Stimulated activated CD8-positive, alpha-beta memory T cell treated with anti-CD3 and anti-CD28 coated beads, Interleukin-7, amount 100 ng/mL, for 1 hour (primary cell): ENCODE results near the gene GALNT11.
A peak's percentile ranks its signal among the peaks of the same experiment; 100 is the strongest.
"Not testable (repeated sequence)": the region's sequence is repeated elsewhere in the genome, so short reads cannot be mapped to it uniquely, and the experiment has no call there.

Source experiments
- DNase-seq, 2 donors: peaks; one replicate each; pipeline ENCODE4 v3.0.0-alpha.2; 2020; ENCODE audit warnings: low read depth in 2 of 2

GALNT11 gene

GRCh38 chr7:152025077-152025936 is at the start of gene GALNT11:
TSS of gene GALNT11 (plus strand) at chr7:152025674. CDS start at chr7:152094228, 68,554 bp downstream.
- peak; percentile 69 to 70 for DNase-seq

DNA sequence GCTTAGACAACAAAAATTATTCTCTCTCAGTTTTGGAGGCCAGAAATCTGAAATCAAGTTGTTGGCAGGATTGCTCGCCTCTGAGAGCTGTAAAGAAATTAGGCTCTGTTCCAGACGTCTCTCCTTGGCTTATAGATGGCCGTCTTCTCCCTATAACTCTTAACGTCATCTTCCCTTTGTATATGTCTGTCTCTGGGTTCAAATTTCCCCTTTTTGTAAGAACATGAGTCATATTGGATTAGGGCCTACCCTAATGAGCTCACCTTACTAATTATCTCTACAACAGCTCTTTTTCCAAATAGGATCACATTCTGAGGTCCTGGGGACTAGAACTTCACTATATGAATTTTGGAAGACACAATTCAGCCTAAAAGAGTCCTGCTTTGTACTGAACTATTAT is 46.9 kb upstream of the GALNT11 start:
- DNase-seq: no peak

DNA sequence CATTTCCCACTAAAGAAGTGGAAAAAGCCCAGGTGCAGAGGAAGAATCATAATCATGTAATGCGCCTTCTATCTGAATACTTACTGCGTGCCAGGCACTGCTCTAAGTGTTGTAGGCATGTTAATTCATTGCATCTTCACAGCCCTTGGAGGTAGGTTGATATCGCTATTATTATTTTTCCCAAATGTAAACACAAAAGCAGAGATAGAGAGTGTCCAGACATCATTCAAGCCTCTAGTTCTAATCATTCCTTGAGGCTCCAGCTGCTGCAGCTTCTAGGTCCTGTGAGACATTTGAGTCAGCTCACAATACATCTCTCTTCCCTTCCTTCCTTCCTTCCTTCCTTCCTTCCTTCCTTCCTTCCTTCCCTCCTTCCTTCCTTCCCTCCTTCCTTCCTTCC is 44.3 kb upstream of the GALNT11 start:
- DNase-seq: no peak

- DNase-seq: no peak
These were observed 42.7 kb upstream of the GALNT11 start for GRCh38 chr7:151982806-151983205.

- no peak for DNase-seq
These were observed 40.9 kb upstream of the GALNT11 start for GRCh38 chr7:151984612-151985011.

GRCh38 chr7:151987748-151988529 is 37.5 kb upstream of the GALNT11 start:
- no peak for DNase-seq

DNA sequence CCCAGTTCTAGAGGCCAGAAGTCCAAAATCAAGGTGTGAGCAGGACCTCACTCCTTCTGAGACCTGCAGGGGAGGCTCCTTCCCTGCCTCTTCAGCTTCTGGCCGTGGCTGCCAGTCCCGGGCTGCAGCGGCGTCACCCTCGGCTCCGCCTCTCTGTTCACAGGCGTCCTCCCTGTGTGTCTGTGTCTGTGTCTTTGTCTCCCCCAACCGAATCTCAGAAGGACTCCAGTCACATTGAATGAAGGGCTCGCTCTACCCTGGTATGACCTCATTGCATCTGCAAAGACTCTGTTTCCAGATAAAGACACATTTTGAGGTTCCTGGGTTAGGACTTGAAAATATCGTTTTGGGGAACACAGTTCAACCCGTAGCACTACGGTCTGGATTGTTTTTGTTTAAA is 33.1 kb upstream of the GALNT11 start:
- DNase-seq: peak; percentile 8 to 12

DNA sequence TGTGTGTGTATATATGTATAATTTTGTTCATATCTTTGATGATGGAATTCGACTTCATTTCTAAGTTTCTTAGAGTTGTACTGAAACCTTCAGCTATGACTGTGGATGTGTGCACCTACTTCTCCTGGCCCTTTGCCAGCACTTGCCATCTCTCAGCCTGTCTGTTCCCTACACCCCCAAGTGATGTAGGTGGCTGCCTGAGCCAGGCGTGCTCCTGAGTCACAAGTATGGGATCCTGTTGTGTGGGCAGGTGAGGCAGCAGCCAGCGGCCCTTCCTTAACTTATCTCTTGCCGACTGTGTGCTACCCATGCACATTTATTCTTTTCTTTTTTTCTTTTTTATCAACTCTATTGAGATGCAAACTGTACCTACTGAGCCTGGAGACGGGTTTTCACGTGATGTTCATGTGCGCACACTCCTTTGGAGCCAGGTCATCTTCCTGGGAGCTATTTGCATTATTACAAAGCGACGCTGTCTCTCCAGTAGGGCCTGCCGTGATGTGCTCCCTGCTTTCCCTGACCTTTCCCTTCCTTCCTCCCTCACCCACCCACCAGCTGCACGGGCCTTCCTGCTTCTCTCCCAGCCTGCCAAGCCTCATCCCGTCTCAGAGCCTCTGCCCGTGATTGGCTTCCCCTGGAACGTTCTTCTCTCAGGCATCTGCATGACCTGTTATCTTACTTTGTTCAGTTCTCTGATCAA is 31.3 kb upstream of the GALNT11 start:
- no peak for DNase-seq

DNA sequence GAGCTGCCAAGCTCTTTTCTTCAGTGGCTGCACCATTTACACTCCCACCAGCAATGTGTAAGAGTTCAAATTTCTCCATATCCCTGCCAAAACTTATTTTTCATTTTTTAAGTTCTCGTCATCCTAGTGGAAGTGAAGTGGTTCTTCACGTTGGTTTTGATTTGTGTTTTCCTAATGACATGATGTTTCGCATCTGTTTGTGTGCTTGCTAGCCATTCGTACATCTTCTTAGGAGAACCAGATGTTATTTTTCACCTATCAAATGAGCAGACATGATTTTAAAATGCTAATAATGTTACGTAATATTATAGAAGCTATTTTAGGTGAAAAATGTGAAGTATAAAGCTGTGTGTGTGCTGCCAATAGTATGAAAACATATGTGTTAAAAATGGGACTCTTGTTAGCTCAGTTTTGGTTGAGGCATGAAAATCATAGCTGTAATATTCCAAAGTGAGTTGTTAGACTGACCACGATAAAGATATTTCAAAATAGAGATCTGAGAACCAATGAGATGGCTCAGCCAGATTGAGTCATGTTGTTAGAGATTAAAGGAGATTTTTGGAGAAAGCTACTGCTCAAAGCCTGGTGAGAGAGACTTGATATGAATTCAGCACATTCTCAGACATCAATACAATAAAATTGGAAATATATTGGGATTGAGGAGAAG is 25.9 kb upstream of the GALNT11 start:
- DNase-seq: no peak

DNA sequence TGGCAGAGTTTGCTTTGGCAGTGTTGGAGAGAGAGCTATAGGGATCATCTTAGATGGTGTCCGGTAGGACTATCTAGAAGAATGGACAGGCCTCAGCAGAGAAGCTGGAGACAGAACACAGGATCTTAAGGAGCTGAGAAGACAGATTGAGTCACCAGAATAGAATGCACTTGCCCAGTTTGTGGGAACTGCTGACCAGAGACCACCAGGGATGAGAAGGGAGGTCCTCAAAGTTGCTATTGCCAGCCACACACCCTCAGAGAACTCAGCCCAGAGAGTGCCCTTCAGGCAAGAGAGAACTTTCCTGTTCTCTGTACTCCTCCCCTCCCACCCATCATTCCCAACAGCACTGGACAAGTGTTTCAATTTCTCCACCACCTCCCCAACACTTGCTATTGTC is 25.3 kb upstream of the GALNT11 start:
- no peak for DNase-seq

DNA sequence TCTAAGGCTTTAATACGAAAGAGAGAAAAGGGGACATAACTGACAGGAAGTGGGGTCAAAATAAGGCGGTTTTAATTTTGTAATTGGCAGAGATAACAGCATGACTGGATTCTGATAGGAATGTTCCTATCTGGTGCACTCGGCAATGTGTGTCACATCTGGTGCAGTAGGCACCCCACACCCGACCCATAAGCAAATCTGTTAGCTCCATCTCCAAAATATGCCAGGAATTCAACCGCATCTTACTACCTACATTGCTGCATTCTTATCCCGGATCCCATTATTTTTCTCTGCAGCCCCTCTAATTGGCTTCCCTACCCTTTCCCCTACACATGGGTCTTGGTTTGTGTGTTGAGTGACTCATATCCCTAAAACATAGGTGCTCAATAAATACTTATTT is 19.1 kb upstream of the GALNT11 start:
- no peak for DNase-seq

GRCh38 chr7:152011860-152012259 is 13.6 kb upstream of the GALNT11 start:
- no peak for DNase-seq

GRCh38 chr7:152013230-152013629 is 12.2 kb upstream of the GALNT11 start:
- no peak for DNase-seq

DNA sequence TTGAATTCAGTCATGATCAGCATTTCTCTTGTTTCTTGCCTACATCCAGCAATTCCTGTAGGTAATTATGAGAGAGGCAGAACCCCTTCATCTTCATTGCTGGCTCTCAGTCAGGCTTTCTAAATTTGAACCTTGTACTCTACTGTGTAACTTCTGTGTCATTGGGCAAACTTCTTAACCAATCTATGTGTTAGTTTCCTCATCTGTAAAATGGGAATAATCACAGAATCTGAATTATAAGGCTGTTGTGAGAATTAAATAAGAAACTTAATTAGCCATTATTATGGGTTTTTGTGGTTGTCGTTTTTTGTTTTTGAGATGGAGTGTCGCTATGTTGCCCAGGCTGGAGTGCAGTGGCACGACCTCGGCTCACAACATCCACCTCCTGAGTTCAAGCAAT is 11.5 kb upstream of the GALNT11 start:
- no peak for DNase-seq

DNA sequence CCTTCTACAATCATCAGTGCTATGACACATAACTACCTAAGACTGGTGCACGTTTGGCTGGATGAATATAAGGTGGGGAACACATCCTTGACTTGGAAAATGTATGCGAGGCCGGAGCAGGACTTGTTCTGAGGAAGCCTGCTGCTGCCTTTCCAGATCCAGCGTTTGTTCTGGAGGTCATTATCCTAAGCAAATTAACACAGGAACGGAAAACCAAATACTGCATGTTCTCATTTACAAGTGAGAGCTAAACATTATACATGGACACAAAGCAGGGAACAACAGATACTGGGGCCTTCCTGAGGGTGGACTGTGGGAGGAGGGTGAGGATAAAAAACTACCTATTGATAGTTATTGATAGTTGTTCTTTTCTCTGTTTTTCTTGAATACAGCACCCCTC is 10.8 kb upstream of the GALNT11 start:
- no peak for DNase-seq

GRCh38 chr7:152015600-152015999 is 9.9 kb upstream of the GALNT11 start:
- no peak for DNase-seq

- DNase-seq: no peak
These were observed 8.5 kb upstream of the GALNT11 start for GRCh38 chr7:152016947-152017346.

DNA sequence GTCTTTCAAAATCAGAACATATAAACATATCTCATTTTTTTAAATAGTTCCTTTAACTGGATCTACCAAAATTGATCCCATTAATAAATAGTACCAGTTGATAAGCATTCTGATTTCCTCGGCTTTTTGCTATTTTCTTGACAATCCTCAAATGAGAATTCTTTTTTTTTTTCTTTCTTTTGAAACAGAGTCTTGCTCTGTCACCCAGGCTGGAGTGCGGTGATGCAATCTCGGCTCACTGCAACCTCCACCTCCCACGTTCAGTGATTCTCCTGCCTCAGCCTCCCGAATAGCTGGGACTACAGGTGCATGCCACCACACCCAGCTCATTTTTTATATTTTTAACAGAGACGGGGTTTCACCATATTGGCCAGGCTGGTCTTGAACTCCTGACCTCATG is 7.8 kb upstream of the GALNT11 start:
- DNase-seq: not testable (repeated sequence)

- DNase-seq: not testable (repeated sequence)
These were observed 3.7 kb upstream of the GALNT11 start for GRCh38 chr7:152021740-152022139.

DNA sequence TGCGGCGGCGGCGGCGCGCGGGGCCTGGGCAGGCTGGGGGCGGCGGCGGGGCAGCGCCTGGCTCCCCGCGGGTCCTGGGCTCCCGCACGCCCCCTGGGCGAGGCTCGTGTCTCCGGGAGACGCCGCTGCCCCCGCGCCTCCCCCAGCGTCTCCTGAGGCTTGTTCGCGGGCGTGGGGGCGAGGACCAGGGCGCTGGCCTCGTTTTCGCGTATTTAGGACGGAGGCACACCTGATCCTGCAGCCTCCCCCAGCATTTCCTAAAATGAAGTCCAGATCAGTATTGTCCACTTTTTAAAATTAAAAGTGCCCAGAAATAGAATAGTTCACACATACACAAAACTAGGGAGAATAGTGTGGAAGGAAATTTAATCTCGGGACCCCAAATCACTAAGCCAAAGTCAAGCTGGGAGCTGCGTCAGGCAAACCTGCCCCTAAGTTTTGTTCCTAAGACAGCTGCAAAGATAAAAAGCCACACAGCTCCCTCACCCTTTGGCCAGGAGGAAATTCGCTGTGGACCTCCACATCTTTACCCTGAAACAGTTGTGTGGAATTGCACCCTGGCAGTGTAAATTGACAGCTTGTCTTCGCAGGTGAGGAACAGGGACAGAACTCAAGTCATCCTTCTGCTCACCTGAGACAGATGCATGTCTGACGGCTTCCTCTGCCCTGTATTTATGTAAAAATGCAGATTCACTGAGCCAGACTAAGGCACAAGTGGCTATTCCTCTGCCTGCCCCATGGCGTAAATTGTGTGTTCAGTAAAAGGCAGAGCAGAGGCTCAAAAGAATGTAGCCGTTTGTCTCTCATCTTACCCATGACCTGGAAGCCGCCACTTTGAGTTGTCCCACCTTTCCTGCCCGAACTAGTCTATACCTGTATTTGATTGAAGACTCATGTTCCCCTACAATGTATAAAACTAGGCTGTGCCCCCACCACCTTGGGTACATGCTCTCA is 740 bp downstream of the GALNT11 start:
- no peak for DNase-seq
